ENCODE measurements around the gene ICA1. TPM values are rescaled to one million over a fixed set of nuclear protein-coding genes. Genes with fewer than 3 reads are reported as not detected.

The ICA1 gene
- total and polyA plus RNA-seq, 2 donors (not counting 3 experiments of a cell fraction or from before 2014, with no cell fraction given) = 19.0 to 47.1 TPM

GRCh38 chr7:8089036-8089780, 172.8 kb downstream of the ICA1 start:
- Histone ChIP-seq H3K36me3 (ENCODE audit: control insufficient read depth in 2 of 2, extremely low read depth in 1 of 2, insufficient read depth in 2 of 2, low read length in 2 of 2) (no peaks in the 10 kb centered on the region), H3K9ac (replicated peaks; ENCODE audit: extremely low read depth, insufficient read depth, low read length) (no peak overlapping the region), H3K27ac (ENCODE audit: insufficient read depth, low read depth, low read length) (no peak overlapping the region), H3K4me3 (replicated peaks in 1 of 3; ENCODE audit: insufficient read depth in 1 of 3, low read depth in 1 of 3, low read length in 3 of 3) (no peak overlapping the region), H3K79me2 (ENCODE audit: control insufficient read depth, insufficient read depth, low read length) (no peaks in the 10 kb centered on the region), H4K20me1 (replicated peaks; ENCODE audit: control insufficient read depth, extremely low read depth, insufficient read depth, low read length) (no peaks in the 10 kb centered on the region), H3K4me1 (ENCODE audit: control insufficient read depth, extremely low read depth, insufficient read depth, low read length) (no peaks in the 10 kb centered on the region), H2AFZ (ENCODE audit: low read depth, low read length) (no peak overlapping the region), H3K27me3 (ENCODE audit: control insufficient read depth in 2 of 2, insufficient read depth in 2 of 2, low read length in 2 of 2) (no peaks in the 10 kb centered on the region), H3K9me1 (replicated peaks; ENCODE audit: control insufficient read depth, extremely low read depth, insufficient read depth, low read length) (no peaks in the 10 kb centered on the region), H3K9me3 (replicated peaks; ENCODE audit: control insufficient read depth, insufficient read depth, low read length) (no peaks in the 10 kb centered on the region), H3K4me2 (ENCODE audit: insufficient read depth, low read length) (no peak overlapping the region)
- TF ChIP-seq CTCF (IDR thresholded peaks at IDR 0.05; ENCODE audit: extremely low read depth in 1 of 2, insufficient read depth in 1 of 2, low read depth in 1 of 2, low read length in 2 of 2) = no peak
- TF ChIP-seq JUN (IDR thresholded peaks at IDR 0.05; ENCODE audit: borderline replicate concordance, insufficient read depth, insufficient read length, low read depth) = no peak
- no peak for TF ChIP-seq GATA2 (IDR thresholded peaks at IDR 0.05; ENCODE audit: insufficient read depth, insufficient read length, low read depth, low read length)
- TF ChIP-seq EZH2 (IDR thresholded peaks at IDR 0.05; ENCODE audit: borderline replicate concordance, low read depth, low read length, severe bottlenecking) = no peak
- intact Hi-C loops (cut with micrococcal nuclease) (no loop called here), dilution Hi-C loops (cut with MboI; ENCODE audit: extremely low pct_ligation_motif_present, low sequenced_read_pairs) (no loop called here)
- no TSS peak for BruUV-seq (replicated peaks)
- ChIA-PET POLR2A (no interaction called here), CTCF (interaction anchor here (0.7 to 1.6 kb wide), 4 partner anchors 13 to 408 kb away, joined by 3 to 6 read pairs (median 4); no protein-coding TSS in a partner anchor)
- DNase-seq (ENCODE audit: low read depth, low spot score) = no peak
- FAIRE-seq = no peak

Data from endothelial cell of umbilical vein (primary cell).